Natural killer cell (primary cell): ENCODE results near the gene CCDC174. TPM values are rescaled to one million over a fixed set of nuclear protein-coding genes. Genes with fewer than 3 reads are reported as not detected.

ENCODE experiments used
- ATAC-seq, 3 donors: fragments of 150-1000 bp in 2 of 3; fragments of 200-7000 bp in 1 of 3; cut with Tn5 transposase; 1 replicate in 1 of 3; 2 replicates in 2 of 3; pipeline ENCODE4 v1.10.0; 2021; ENCODE audit warnings: mild to moderate bottlenecking in 2 of 3, moderate library complexity in 2 of 3
- DNase-seq, 2 donors: peaks; one replicate each; pipeline versions ENCODE4 v3.0.0 to v3.0.0-alpha.2; 2013 to 2021; ENCODE audit warnings: mixed read lengths in 1 of 2
- H3K27ac ChIP-seq: one replicate; pipeline ENCODE4 v1.5.1; 2013; ENCODE audit warnings: mild to moderate bottlenecking, low read length
- H3K27me3 ChIP-seq: one replicate; pipeline ENCODE4 v1.6.1; 2013; ENCODE audit warnings: low read length; ENCODE audit not compliant: control insufficient read depth, insufficient read depth
- H3K36me3 ChIP-seq: one replicate; pipeline ENCODE4 v1.6.1; 2013; ENCODE audit warnings: low read length; ENCODE audit not compliant: control insufficient read depth, insufficient read depth
- H3K4me1 ChIP-seq: one replicate; pipeline ENCODE4 v1.6.1; 2013; ENCODE audit warnings: low read length; ENCODE audit not compliant: control insufficient read depth, insufficient read depth
- H3K4me3 ChIP-seq: one replicate; pipeline ENCODE4 v1.5.1; 2013; ENCODE audit warnings: low read length
- H3K9me3 ChIP-seq: one replicate; pipeline ENCODE4 v1.6.1; 2013; ENCODE audit warnings: low read length; ENCODE audit not compliant: control insufficient read depth, insufficient read depth
- H3K27ac Mint-ChIP-seq, 2 donors: one replicate each; pipeline ENCODE4 v1.8.0; 2022; ENCODE audit warnings: mild to moderate bottlenecking in 2 of 2, mixed read lengths in 2 of 2, moderate library complexity in 1 of 2
- H3K27me3 Mint-ChIP-seq, 2 donors: one replicate each; pipeline ENCODE4 v1.8.0; 2022; ENCODE audit warnings: low read depth in 2 of 2, mixed read lengths in 2 of 2
- H3K36me3 Mint-ChIP-seq: one replicate; pipeline ENCODE4 v1.8.0; 2022; ENCODE audit warnings: mixed read lengths
- H3K4me1 Mint-ChIP-seq, 2 donors: one replicate each; pipeline ENCODE4 v1.8.0; 2022; ENCODE audit warnings: mixed read lengths in 2 of 2
- H3K4me3 Mint-ChIP-seq: one replicate; pipeline ENCODE4 v1.8.0; 2022; ENCODE audit warnings: mild to moderate bottlenecking, moderate library complexity, mixed read lengths
- H3K9me3 Mint-ChIP-seq, 2 donors: one replicate each; pipeline ENCODE4 v1.8.0; 2022; ENCODE audit warnings: mixed read lengths in 2 of 2
- WGBS: methylation state at CpG from one replicate; pipeline ENCODE4 v1.1.7; 2013; ENCODE audit warnings: missing lambda C conversion rate; ENCODE audit not compliant: insufficient coverage; 5-methylcytosine and 5-hydroxymethylcytosine counted together
- intact Hi-C: fragments of 100-400 bp; cut with micrococcal nuclease; formaldehyde crosslinking; loops from one replicate; pipeline ENCODE4 v1.14.2; 2022
- total RNA-seq, 4 donors: library from RNA; stranded (reverse); fragments of 120-200 nt in 1 of 4; gene quantifications; one replicate each; pipeline versions ENCODE4 v1.2.3 to v1.2.4, GENCODE V29; 2013 to 2022
- TF ChIP-seq, protein P1 (sequence below): fragments of 200-600 bp; IDR thresholded peaks from one replicate; pipeline ENCODE4 v1.8.0; 2022; ENCODE audit warnings: antibody characterized with exemption

Gene CCDC174
- total RNA-seq, 3 donors from 2014 or later (not counting 1 experiment from before 2014, with no cell fraction given), result 29.7 to 41.2 (median 31.9) TPM

DNA sequence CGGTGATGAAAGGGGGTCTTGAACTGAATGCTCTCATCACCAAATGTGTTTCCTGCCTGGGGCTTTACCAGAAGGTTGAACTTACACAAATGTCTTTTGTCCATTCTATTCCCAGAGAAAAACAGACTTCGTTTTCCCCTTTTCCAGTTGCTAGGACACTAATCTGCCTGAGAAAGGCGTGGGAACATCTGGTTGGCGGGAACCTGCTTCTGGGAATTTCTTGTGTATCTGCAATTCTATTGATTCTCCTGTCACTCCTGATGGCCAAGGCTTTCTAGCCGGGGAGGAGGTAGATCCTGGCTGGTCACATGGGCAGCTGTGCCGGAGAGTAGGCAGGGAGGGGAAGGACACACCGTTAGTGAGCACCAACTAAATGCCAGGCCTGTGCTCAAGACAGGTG is 31.1 kb upstream of the CCDC174 start:
- Mint-ChIP-seq H3K36me3 (no peaks in the 10 kb centered on the region), H3K4me1 (no peaks in the 10 kb centered on the region), H3K9me3 (no peaks in the 10 kb centered on the region), H3K4me3 (no peak overlapping the region), H3K27me3 (peaks cover 25 to 42% of the 10 kb centered on the region in 2 donors), H3K27ac (no peak overlapping the region)
- Histone ChIP-seq H3K9me3 (no peaks in the 10 kb centered on the region), H3K27ac (no peak overlapping the region), H3K36me3 (no peaks in the 10 kb centered on the region), H3K27me3 (no peaks in the 10 kb centered on the region), H3K4me1 (no peaks in the 10 kb centered on the region), H3K4me3 (no peak overlapping the region)
- ATAC-seq, result no peak
- intact Hi-C loops, result no loop called here
- TF ChIP-seq, protein P1, sequence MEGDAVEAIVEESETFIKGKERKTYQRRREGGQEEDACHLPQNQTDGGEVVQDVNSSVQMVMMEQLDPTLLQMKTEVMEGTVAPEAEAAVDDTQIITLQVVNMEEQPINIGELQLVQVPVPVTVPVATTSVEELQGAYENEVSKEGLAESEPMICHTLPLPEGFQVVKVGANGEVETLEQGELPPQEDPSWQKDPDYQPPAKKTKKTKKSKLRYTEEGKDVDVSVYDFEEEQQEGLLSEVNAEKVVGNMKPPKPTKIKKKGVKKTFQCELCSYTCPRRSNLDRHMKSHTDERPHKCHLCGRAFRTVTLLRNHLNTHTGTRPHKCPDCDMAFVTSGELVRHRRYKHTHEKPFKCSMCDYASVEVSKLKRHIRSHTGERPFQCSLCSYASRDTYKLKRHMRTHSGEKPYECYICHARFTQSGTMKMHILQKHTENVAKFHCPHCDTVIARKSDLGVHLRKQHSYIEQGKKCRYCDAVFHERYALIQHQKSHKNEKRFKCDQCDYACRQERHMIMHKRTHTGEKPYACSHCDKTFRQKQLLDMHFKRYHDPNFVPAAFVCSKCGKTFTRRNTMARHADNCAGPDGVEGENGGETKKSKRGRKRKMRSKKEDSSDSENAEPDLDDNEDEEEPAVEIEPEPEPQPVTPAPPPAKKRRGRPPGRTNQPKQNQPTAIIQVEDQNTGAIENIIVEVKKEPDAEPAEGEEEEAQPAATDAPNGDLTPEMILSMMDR, result no peak
- no peak for DNase-seq
- WGBS, result 71% methylated on average over 7 of the region's 7 CpGs

DNA sequence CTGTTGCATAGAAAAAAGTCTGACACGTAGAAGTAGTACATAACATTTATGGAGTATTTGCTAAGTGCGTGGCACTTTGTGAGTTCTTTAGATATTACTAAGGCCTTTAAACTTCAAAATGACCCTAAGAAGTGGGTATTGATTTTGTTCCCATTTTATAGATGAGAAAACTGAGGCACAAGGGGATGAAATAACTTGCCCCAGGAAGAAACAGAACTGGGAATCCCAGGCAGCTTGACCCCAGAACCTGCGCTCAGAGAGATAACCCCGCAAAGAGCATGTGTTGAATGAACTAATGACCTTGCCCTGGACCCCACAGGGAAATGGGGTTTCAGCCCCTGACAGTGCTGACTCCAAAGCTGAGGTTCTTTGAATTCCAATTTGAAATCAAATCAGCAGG is 30.5 kb upstream of the CCDC174 start:
- no peak overlapping the region for H3K27ac Mint-ChIP-seq
- Histone ChIP-seq H3K36me3 (no peaks in the 10 kb centered on the region), H3K9me3 (no peaks in the 10 kb centered on the region), H3K27me3 (no peaks in the 10 kb centered on the region), H3K4me3 (no peak overlapping the region), H3K27ac (no peak overlapping the region), H3K4me1 (no peaks in the 10 kb centered on the region)
- no peak for DNase-seq
- H3K4me1 Mint-ChIP-seq, result no peaks in the 10 kb centered on the region
- intact Hi-C loops, result no loop called here
- no peaks in the 10 kb centered on the region for H3K9me3 Mint-ChIP-seq
- ATAC-seq, result no peak
- peaks cover 21 to 36% of the 10 kb centered on the region in 2 donors for H3K27me3 Mint-ChIP-seq
- H3K36me3 Mint-ChIP-seq, result no peaks in the 10 kb centered on the region
- TF ChIP-seq, protein P1, result no peak
- WGBS, result 98% methylated on average over 4 of the region's 4 CpGs
- H3K4me3 Mint-ChIP-seq, result no peak overlapping the region

DNA sequence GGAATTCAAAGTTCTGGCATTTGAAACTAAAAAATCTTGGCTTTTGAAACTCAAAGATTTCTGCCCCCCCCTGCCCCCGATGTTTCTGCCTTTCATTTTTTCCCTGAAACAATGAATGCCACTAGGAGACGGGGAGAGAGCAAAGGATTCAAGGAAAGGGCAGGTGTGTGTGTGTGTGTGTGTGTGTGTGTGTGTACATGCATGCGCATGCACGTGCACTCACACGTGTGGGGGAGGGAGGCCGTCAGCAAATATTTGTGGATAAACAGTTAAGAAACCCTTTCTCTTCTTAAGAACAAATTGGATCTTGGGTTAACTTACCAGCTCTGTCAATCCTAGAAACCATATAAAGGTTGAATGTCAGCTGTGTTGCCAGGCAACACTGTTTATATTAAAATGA is 29.2 kb upstream of the CCDC174 start:
- 74% methylated on average over 6 of the region's 6 CpGs for WGBS
- ATAC-seq (no peak), DNase-seq (no peak)
- no peaks in the 10 kb centered on the region for H3K9me3 Mint-ChIP-seq
- Histone ChIP-seq H3K9me3 (no peaks in the 10 kb centered on the region), H3K4me1 (no peaks in the 10 kb centered on the region), H3K27ac (no peak overlapping the region), H3K27me3 (no peaks in the 10 kb centered on the region), H3K36me3 (no peaks in the 10 kb centered on the region), H3K4me3 (no peak overlapping the region)
- H3K36me3 Mint-ChIP-seq, result no peaks in the 10 kb centered on the region
- H3K4me3 Mint-ChIP-seq, result no peak overlapping the region
- TF ChIP-seq, protein P1, result no peak
- no peak overlapping the region for H3K27ac Mint-ChIP-seq
- peaks cover 16 to 27% of the 10 kb centered on the region in 2 donors for H3K27me3 Mint-ChIP-seq
- H3K4me1 Mint-ChIP-seq, result no peaks in the 10 kb centered on the region
- intact Hi-C loops, result no loop called here

DNA sequence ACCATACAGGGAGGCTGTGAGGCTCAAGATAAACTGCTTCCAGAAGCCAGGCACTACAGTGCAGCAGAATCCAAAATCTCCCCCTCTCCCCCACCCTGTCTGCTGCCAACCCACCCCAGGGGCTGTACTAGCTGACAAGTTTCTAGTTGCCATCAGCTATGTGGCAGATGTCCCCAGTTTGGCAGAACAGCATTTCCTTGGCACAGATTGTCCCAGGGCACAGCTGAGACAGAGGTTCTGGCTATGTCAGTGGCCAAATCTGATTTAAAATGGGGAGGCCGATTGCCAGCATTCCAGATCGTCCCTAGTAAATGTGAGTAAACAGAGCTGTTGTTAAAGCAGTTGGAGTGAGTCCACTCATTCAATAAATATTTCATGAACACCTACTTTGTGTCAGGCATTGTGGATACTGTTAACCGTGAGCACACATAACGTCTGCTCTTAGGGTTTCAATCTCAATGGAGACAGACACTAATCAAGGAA is 28.0 kb upstream of the CCDC174 start:
- Histone ChIP-seq H3K4me1 (no peaks in the 10 kb centered on the region), H3K4me3 (no peak overlapping the region), H3K27ac (no peak overlapping the region), H3K36me3 (no peaks in the 10 kb centered on the region), H3K27me3 (no peaks in the 10 kb centered on the region), H3K9me3 (no peaks in the 10 kb centered on the region)
- no peak for DNase-seq
- no peak for ATAC-seq
- Mint-ChIP-seq H3K27me3 (peaks cover 13 to 18% of the 10 kb centered on the region in 2 donors), H3K36me3 (no peaks in the 10 kb centered on the region), H3K4me3 (no peak overlapping the region), H3K9me3 (no peaks in the 10 kb centered on the region), H3K27ac (no peak overlapping the region), H3K4me1 (no peaks in the 10 kb centered on the region)
- intact Hi-C loops, result no loop called here
- 71% methylated on average over 3 of the region's 4 CpGs for WGBS
- TF ChIP-seq, protein P1, result no peak
